H1 (cell line): Measurements from ENCODE around the gene SMCO1. TPM values are rescaled to one million over a fixed set of nuclear protein-coding genes. Genes with fewer than 3 reads are reported as not detected.

Experiments
- CTCF ChIA-PET: fragments of 300-600 bp; sonication (Branson Sonifier 250); formaldehyde crosslinking; loops from one replicate; lab custom pipeline; 2021; ENCODE audit not compliant: partially characterized antibody; lab: Charles Lee
- POLR2A ChIA-PET: fragments of 300-600 bp; sonication (Branson Sonifier 250); formaldehyde crosslinking; loops from one replicate; lab custom pipeline; 2021; ENCODE audit warnings: inconsistent platforms; ENCODE audit not compliant: partially characterized antibody; lab: Charles Lee
- DNase-seq, 2 experiments: peaks; one replicate each; pipeline versions ENCODE4 v3.0.0 to v3.0.0-alpha.2; 2010 to 2022; ENCODE audit warnings: low spot score in 2 of 2, low read depth in 1 of 2, mixed read lengths in 1 of 2
- FAIRE-seq: peaks from 2 replicates; lab custom pipeline; 2011; peaks lifted over from hg19 to GRCh38; lab: Jason Lieb, UNC
- H2AFZ ChIP-seq: 2 replicates; pipeline ENCODE4 v1.8.1; 2012; ENCODE audit warnings: low read length, inconsistent platforms
- H2AK5ac ChIP-seq: 2 replicates; pipeline ENCODE4 v1.6.1; 2013; ENCODE audit warnings: low read depth, low read length
- H2BK120ac ChIP-seq: replicated peaks from 2 replicates; pipeline ENCODE3; 2013; ENCODE audit warnings: low read depth, low read length, inconsistent platforms
- H2BK12ac ChIP-seq: 2 replicates; pipeline ENCODE4 v1.6.1; 2013; ENCODE audit warnings: low read depth, low read length
- H2BK15ac ChIP-seq: 2 replicates; pipeline ENCODE4 v1.6.1; 2013; ENCODE audit warnings: low read length
- H2BK20ac ChIP-seq: 2 replicates; pipeline ENCODE4 v1.6.1; 2013; ENCODE audit warnings: low read length
- H2BK5ac ChIP-seq: 2 replicates; pipeline ENCODE4 v1.6.1; 2013; ENCODE audit warnings: low read depth, low read length
- H3K14ac ChIP-seq: 2 replicates; pipeline ENCODE4 v1.6.1; 2013; ENCODE audit warnings: inconsistent platforms; ENCODE audit not compliant: insufficient read length
- H3K18ac ChIP-seq: 2 replicates; pipeline ENCODE4 v1.6.1; 2013; ENCODE audit warnings: low read length; ENCODE audit errors: extremely low read depth
- H3K23ac ChIP-seq: 2 replicates; pipeline ENCODE4 v1.6.1; 2013; ENCODE audit warnings: inconsistent platforms; ENCODE audit not compliant: insufficient read length
- H3K23me2 ChIP-seq: 2 replicates; pipeline ENCODE4 v1.6.1; 2013; ENCODE audit warnings: low read depth, low read length
- H3K27ac ChIP-seq: 2 replicates; pipeline ENCODE4 v1.6.1; 2011; ENCODE audit warnings: low read depth, low read length, inconsistent platforms
- H3K27me3 ChIP-seq, 4 experiments: replicated peaks in 1 of 4; 1 replicate in 1 of 4; 2 replicates in 3 of 4; pipeline versions ENCODE4 v1.6.1 to v1.8.1; 2011 to 2013; ENCODE audit warnings: low read length in 3 of 4, mild to moderate bottlenecking in 3 of 4, inconsistent platforms in 2 of 4, mixed read lengths in 2 of 4, moderate library complexity in 1 of 4; ENCODE audit not compliant: control insufficient read depth in 3 of 4, insufficient read depth in 3 of 4; ENCODE audit errors: extremely low read depth in 1 of 4
- H3K36me3 ChIP-seq, 4 experiments: 2 replicates each; pipeline versions ENCODE4 v1.6.1 to v1.8.1; 2011 to 2013; ENCODE audit warnings: mild to moderate bottlenecking in 4 of 4, low read length in 3 of 4, moderate library complexity in 2 of 4, control low read depth in 1 of 4, inconsistent platforms in 1 of 4; ENCODE audit not compliant: insufficient read depth in 4 of 4, control insufficient read depth in 2 of 4
- H3K4ac ChIP-seq: replicated peaks from 2 replicates; pipeline ENCODE3; 2013; ENCODE audit warnings: low read length, low read depth, mixed read lengths, inconsistent platforms; ENCODE audit not compliant: insufficient read length
- H3K4me1 ChIP-seq, 4 experiments: replicated peaks in 1 of 4; 1 replicate in 1 of 4; 2 replicates in 3 of 4; pipeline versions ENCODE4 v1.6.1 to v1.8.1; 2011 to 2013; ENCODE audit warnings: low read length in 3 of 4, inconsistent platforms in 2 of 4, mixed read lengths in 1 of 4; ENCODE audit not compliant: insufficient read depth in 4 of 4, control insufficient read depth in 3 of 4
- H3K4me2 ChIP-seq, 2 experiments: 2 replicates each; pipeline versions ENCODE4 v1.6.1 to v1.8.1; 2011 to 2013; ENCODE audit warnings: low read depth in 2 of 2, low read length in 2 of 2, control low read depth in 1 of 2, inconsistent platforms in 1 of 2, mild to moderate bottlenecking in 1 of 2; ENCODE audit not compliant: insufficient read depth in 1 of 2
- H3K4me3 ChIP-seq, 4 experiments: fragments of 200-600, 300-600 bp in 1 of 4; sonication (generic), shearing (Covaris generic), sonication (Bioruptor Twin) in 1 of 4; 2 replicates each; pipeline versions ENCODE4 v1.5.1 to v1.8.1; 2011 to 2016; ENCODE audit warnings: low read length in 4 of 4, low read depth in 3 of 4, control low read depth in 2 of 4, inconsistent platforms in 2 of 4, mild to moderate bottlenecking in 2 of 4, mixed read lengths in 1 of 4, moderate library complexity in 1 of 4; ENCODE audit not compliant: insufficient read depth in 2 of 4; ENCODE audit errors: extremely low read depth in 1 of 4
- H3K56ac ChIP-seq: replicated peaks from 2 replicates; pipeline ENCODE3; 2013; ENCODE audit warnings: low read depth, mild to moderate bottlenecking, mixed read lengths, low read length, inconsistent platforms; ENCODE audit not compliant: insufficient read length
- H3K79me1 ChIP-seq: 2 replicates; pipeline ENCODE4 v1.6.1; 2013; ENCODE audit warnings: low read depth, low read length, control low read depth
- H3K79me2 ChIP-seq, 2 experiments: 2 replicates each; pipeline versions ENCODE4 v1.6.1 to v1.8.1; 2012 to 2013; ENCODE audit warnings: low read length in 2 of 2, mild to moderate bottlenecking in 2 of 2, inconsistent platforms in 1 of 2; ENCODE audit not compliant: insufficient read depth in 2 of 2, control insufficient read depth in 1 of 2
- H3K9ac ChIP-seq, 4 experiments: replicated peaks in 1 of 4; 1 replicate in 1 of 4; 2 replicates in 3 of 4; pipeline versions ENCODE4 v1.6.1 to v1.8.1; 2011 to 2013; ENCODE audit warnings: low read depth in 3 of 4, low read length in 3 of 4, control low read depth in 2 of 4, mild to moderate bottlenecking in 2 of 4, moderate library complexity in 2 of 4, inconsistent platforms in 1 of 4; ENCODE audit errors: extremely low read depth in 1 of 4
- H3K9me3 ChIP-seq, 2 experiments: 2 replicates each; pipeline versions ENCODE4 v1.6.1 to v1.8.1; 2012 to 2013; ENCODE audit warnings: mild to moderate bottlenecking in 2 of 2, moderate library complexity in 2 of 2, control low read depth in 1 of 2, inconsistent platforms in 1 of 2, low read depth in 1 of 2, low read length in 1 of 2, mixed read lengths in 1 of 2; ENCODE audit not compliant: insufficient read depth in 2 of 2
- H4K20me1 ChIP-seq, 2 experiments: replicated peaks in 1 of 2; 2 replicates each; pipeline versions ENCODE3 to v1.8.1; 2011 to 2013; ENCODE audit warnings: inconsistent platforms in 2 of 2, low read length in 2 of 2, mild to moderate bottlenecking in 1 of 2; ENCODE audit not compliant: insufficient read depth in 2 of 2, control insufficient read depth in 1 of 2
- H4K5ac ChIP-seq: 2 replicates; pipeline ENCODE4 v1.6.1; 2013; ENCODE audit warnings: low read length, low read depth, mixed read lengths, inconsistent platforms; ENCODE audit not compliant: insufficient read length
- H4K8ac ChIP-seq: 2 replicates; pipeline ENCODE4 v1.8.0; 2013; ENCODE audit warnings: mild to moderate bottlenecking, moderate library complexity, low read length, inconsistent platforms; ENCODE audit not compliant: insufficient read depth; ENCODE audit errors: extremely low read depth
- H4K91ac ChIP-seq: replicated peaks from 2 replicates; pipeline ENCODE3; 2013; ENCODE audit warnings: low read length, mixed read lengths, inconsistent platforms; ENCODE audit not compliant: insufficient read length
- ATF2 ChIP-seq: IDR thresholded peaks from 2 replicates; pipeline ENCODE4 v1.6.1; 2012; ENCODE audit warnings: low read length, inconsistent platforms
- CREB1 ChIP-seq: IDR thresholded peaks from 2 replicates; pipeline ENCODE4 v1.6.1; 2012; ENCODE audit warnings: inconsistent platforms
- EGR1 ChIP-seq: IDR thresholded peaks from 2 replicates; pipeline ENCODE4 v1.6.1; 2011; ENCODE audit warnings: low read depth, low read length, borderline replicate concordance
- GTF2F1 ChIP-seq: IDR thresholded peaks from 2 replicates; pipeline ENCODE4 v1.6.1; 2012; ENCODE audit warnings: low read depth, low read length, improper control_type of control experiment, borderline replicate concordance
- HDAC2 ChIP-seq, 2 experiments: fragments of 300-600 bp in 1 of 2; sonication (generic) in 1 of 2; IDR thresholded peaks; 2 replicates each; pipeline ENCODE4 v1.6.1; 2011 to 2012; ENCODE audit warnings: low read depth in 2 of 2, low read length in 2 of 2, mild to moderate bottlenecking in 2 of 2, moderate library complexity in 2 of 2, borderline replicate concordance in 1 of 2, inconsistent platforms in 1 of 2
- KDM1A ChIP-seq: fragments of 200-600, 300-600 bp; sonication (generic); IDR thresholded peaks from 2 replicates; pipeline ENCODE4 v1.7.1; 2016; ENCODE audit warnings: mild to moderate bottlenecking, low read length, borderline replicate concordance
- MAFK ChIP-seq: IDR thresholded peaks from 2 replicates; pipeline ENCODE4 v1.6.1; 2012; ENCODE audit warnings: low read depth, mild to moderate bottlenecking, improper control_type of control experiment, low read length
- PHF8 ChIP-seq: fragments of 200-600 bp; sonication (generic); conservative IDR thresholded peaks from 2 replicates; pipeline ENCODE4 v1.7.1; 2012; ENCODE audit warnings: low read depth, mild to moderate bottlenecking, inconsistent platforms, low read length, moderate library complexity
- RAD21 ChIP-seq, 2 experiments: IDR thresholded peaks in 1 of 2; conservative IDR thresholded peaks in 1 of 2; 2 replicates each; pipeline ENCODE4 v1.6.1; 2011; ENCODE audit warnings: low read depth in 2 of 2, low read length in 2 of 2, improper control_type of control experiment in 1 of 2, inconsistent platforms in 1 of 2, mild to moderate bottlenecking in 1 of 2, moderate library complexity in 1 of 2
- RFX5 ChIP-seq: IDR thresholded peaks from 2 replicates; pipeline ENCODE4 v1.6.1; 2011; ENCODE audit warnings: low read depth, low read length, improper control_type of control experiment, borderline replicate concordance
- SUZ12 ChIP-seq: fragments of 200-600 bp; sonication (generic); IDR thresholded peaks from 2 replicates; pipeline ENCODE4 v1.6.1; 2012; ENCODE audit warnings: mild to moderate bottlenecking, inconsistent platforms, low read length, moderate library complexity, mixed read lengths
- TBP ChIP-seq: IDR thresholded peaks from 2 replicates; pipeline ENCODE4 v1.6.1; 2011; ENCODE audit warnings: low read depth, low read length, improper control_type of control experiment
- WGBS, 2 experiments: shearing (Covaris generic) in 1 of 2; methylation state at CpG; one replicate each; pipeline versions ENCODE4 v1.1.6 to v1.1.7; 2013 to 2015; ENCODE audit warnings: low lambda C conversion rate in 2 of 2, mixed read lengths in 2 of 2, inconsistent platforms in 1 of 2, low coverage in 1 of 2, missing lambda C conversion rate in 1 of 2; ENCODE audit not compliant: insufficient replicate concordance in 2 of 2, insufficient coverage in 1 of 2, insufficient read length in 1 of 2; ENCODE audit errors: extremely low coverage in 1 of 2, missing lambda C conversion rate in 1 of 2; 5-methylcytosine and 5-hydroxymethylcytosine counted together
- polyA plus RNA-seq, 7 experiments: library from polyadenylated mRNA; depleted of rRNA in 3 of 7; stranded (reverse) in 5 of 7; unstranded in 2 of 7; fragments of >200 nt in 5 of 7; fragments of 200-250 nt in 2 of 7; gene quantifications; 1 replicate in 5 of 7; 2 replicates in 1 of 7; 4 replicates in 1 of 7; pipeline versions ENCODE4 v1.2.1 to v1.2.3, GENCODE V29; 2011 to 2013; ENCODE audit warnings: missing spikeins in 2 of 7, mixed read lengths in 2 of 7
- total RNA-seq: library from RNA; stranded (reverse); fragmentation: NEBNext Ultra II Directional; extraction: Animal tissue kit (Norgen Biotek cat#: 25700); gene quantifications from 2 replicates; pipeline ENCODE4 v1.2.1, GENCODE V29; 2021

Gene SMCO1
- total and polyA plus RNA-seq, 2 of the 8 experiments (the other 6 are each of a cell fraction or from before 2014, with no cell fraction given): 0.03 TPM; not detected in 1

DNA sequence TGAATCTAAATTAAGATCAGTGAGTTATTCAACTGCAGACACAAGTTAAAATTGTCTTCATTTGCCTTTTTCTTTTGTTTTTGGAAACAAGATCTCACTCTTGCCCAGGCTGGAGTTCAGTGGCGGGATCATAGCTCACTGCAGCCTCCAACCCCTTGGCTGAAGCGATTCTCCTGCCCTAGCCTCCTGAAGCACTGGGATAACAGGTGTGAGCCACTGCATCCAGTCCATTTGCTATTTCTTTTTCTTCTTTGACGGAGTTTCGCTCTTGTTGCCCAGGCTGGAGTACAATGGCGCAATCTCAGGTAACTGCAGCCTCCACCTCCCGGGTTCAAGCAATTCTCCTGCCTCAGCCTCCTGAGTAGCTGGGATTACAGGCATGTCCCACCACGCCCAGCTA, 21.9 kb downstream of the SMCO1 start:
- H2AK5ac ChIP-seq: no peak overlapping the region
- no peak overlapping the region for H2AFZ ChIP-seq
- WGBS, 2 experiments: 94% methylated on average over 7 of the region's 7 CpGs; no CpG with 5 or more reads in 1 of the 2 experiments
- H3K23me2 ChIP-seq: no peaks in the 10 kb centered on the region
- H3K23ac ChIP-seq: no peak overlapping the region
- H3K79me2 ChIP-seq: peaks cover 13 to 94% of the 10 kb centered on the region in 2 experiments
- H3K27me3 ChIP-seq: no peaks in the 10 kb centered on the region
- no peak overlapping the region for H3K4me2 ChIP-seq
- no peak overlapping the region for H4K8ac ChIP-seq
- no peak overlapping the region for H3K56ac ChIP-seq
- H3K14ac ChIP-seq: no peak overlapping the region
- H3K4me3 ChIP-seq: no peak overlapping the region
- TF ChIP-seq TBP (no peak), RFX5 (no peak), SUZ12 (no peak), MAFK (no peak), KDM1A (no peak), HDAC2 (IDR thresholded peaks at IDR 0.05; ENCODE audit: borderline replicate concordance in 1 of 2, low read depth in 2 of 2, low read length in 2 of 2) (no peak), EGR1 (no peak), GTF2F1 (no peak), CREB1 (no peak), RAD21 (IDR thresholded peaks at IDR 0.05 in 1 of 2, conservative IDR thresholded peaks at IDR 0.05 in 1 of 2; ENCODE audit: low read depth in 2 of 2, low read length in 2 of 2) (no peak), PHF8 (no peak), ATF2 (no peak)
- H4K91ac ChIP-seq: no peak overlapping the region
- no peak overlapping the region for H2BK15ac ChIP-seq
- no peak overlapping the region for H4K5ac ChIP-seq
- no peak overlapping the region for H2BK12ac ChIP-seq
- FAIRE-seq (no peak), DNase-seq (no peak)
- no peak overlapping the region for H3K27ac ChIP-seq
- no peak overlapping the region for H2BK120ac ChIP-seq
- no peaks in the 10 kb centered on the region for H3K4me1 ChIP-seq
- peaks cover 4% of the 10 kb centered on the region; the same call in 1 of the 2 replicates for H3K79me1 ChIP-seq
- no peak overlapping the region for H3K18ac ChIP-seq
- H3K9ac ChIP-seq: no peak overlapping the region
- no peak overlapping the region for H3K4ac ChIP-seq
- H3K36me3 ChIP-seq: peaks cover 0 to 4% (median 0%) of the 10 kb centered on the region in 4 experiments; a peak in 1 of 8 replicates
- H3K9me3 ChIP-seq: no peaks in the 10 kb centered on the region
- POLR2A ChIA-PET: no interaction called here
- H2BK20ac ChIP-seq: no peak overlapping the region
- no peak overlapping the region for H2BK5ac ChIP-seq
- H4K20me1 ChIP-seq: peaks cover 5 to 6% of the 10 kb centered on the region in 2 experiments
- CTCF ChIA-PET: no interaction called here
